SU-DHL-6 (cell line): ENCODE data around the gene SLCO3A1.

Experiments used
- H2AFZ ChIP-seq: fragments of 200-600 bp; sonication (generic); 2 replicates; pipeline ENCODE4 v1.6.1; 2014; ENCODE audit warnings: low read depth, mild to moderate bottlenecking, moderate library complexity, mixed read lengths, antibody characterized with exemption, low read length; ENCODE audit not compliant: severe bottlenecking
- H3F3A ChIP-seq: fragments of 200-600 bp; shearing (Covaris generic); 2 replicates; pipeline ENCODE4 v1.6.0; 2016; ENCODE audit warnings: antibody characterized with exemption, mild to moderate bottlenecking; ENCODE audit not compliant: insufficient read depth
- H3K27ac ChIP-seq: fragments of 200-600 bp; sonication (generic); 2 replicates; pipeline ENCODE4 v1.5.1; 2016; ENCODE audit warnings: low read depth, mild to moderate bottlenecking, low read length, moderate library complexity, mixed read lengths
- H3K27me3 ChIP-seq: fragments of 200-600 bp; sonication (generic), shearing (Covaris generic); 2 replicates; pipeline ENCODE4 v1.6.0; 2014; ENCODE audit warnings: mild to moderate bottlenecking, low read length
- H3K36me3 ChIP-seq: fragments of 200-600 bp; sonication (generic); 2 replicates; pipeline ENCODE4 v1.6.1; 2014; ENCODE audit warnings: mild to moderate bottlenecking, low read length, mixed read lengths
- H3K4me2 ChIP-seq: fragments of 300-600, 200-600 bp; shearing (Covaris generic), sonication (generic); 2 replicates; pipeline ENCODE4 v1.6.0; 2014; ENCODE audit warnings: low read length, low read depth, mild to moderate bottlenecking; ENCODE audit not compliant: poor library complexity, severe bottlenecking
- H3K4me3 ChIP-seq: fragments of 200-600 bp; sonication (generic); 2 replicates; pipeline ENCODE4 v1.5.1; 2014; ENCODE audit warnings: antibody characterized with exemption, low read length, mild to moderate bottlenecking, mixed read lengths; ENCODE audit not compliant: insufficient read depth, poor library complexity, severe bottlenecking
- H3K79me2 ChIP-seq: fragments of 200-600 bp; sonication (generic); 2 replicates; pipeline ENCODE4 v1.6.1; 2014; ENCODE audit warnings: mild to moderate bottlenecking, low read length, moderate library complexity; ENCODE audit not compliant: insufficient read depth
- H3K9ac ChIP-seq: fragments of 200-600 bp; sonication (generic); 2 replicates; pipeline ENCODE4 v1.7.0; 2014; ENCODE audit warnings: mild to moderate bottlenecking, low read length
- H3K9me2 ChIP-seq: fragments of 200-600 bp; sonication (generic); replicated peaks from 2 replicates; pipeline ENCODE4 v1.6.1; 2014; ENCODE audit warnings: low read length; ENCODE audit not compliant: insufficient read depth
- H3K9me3 ChIP-seq: fragments of 200-600 bp; sonication (generic); 2 replicates; pipeline ENCODE4 v1.6.1; 2014; ENCODE audit warnings: low read length, mixed read lengths; ENCODE audit not compliant: insufficient read depth
- H4K20me1 ChIP-seq: fragments of 200-600 bp; sonication (generic); 2 replicates; pipeline ENCODE4 v1.6.1; 2014; ENCODE audit warnings: low read depth, mild to moderate bottlenecking, antibody characterized with exemption, low read length, moderate library complexity, mixed read lengths
- EZH2phosphoT487 ChIP-seq: fragments of 200-600 bp; sonication (generic), shearing (Covaris generic); conservative IDR thresholded peaks from 2 replicates; pipeline ENCODE4 v1.6.1; 2018; ENCODE audit warnings: mild to moderate bottlenecking, antibody characterized with exemption, low read length, moderate library complexity, mixed read lengths
- TF ChIP-seq, protein P1 (sequence below): fragments of 200-600 bp; sonication (generic); IDR thresholded peaks from one replicate; pipeline ENCODE4 v1.5.1; 2017; ENCODE audit warnings: antibody characterized with exemption, mild to moderate bottlenecking, low read length, moderate library complexity; ENCODE audit not compliant: insufficient read depth, poor library complexity, severe bottlenecking

Gene SLCO3A1

DNA sequence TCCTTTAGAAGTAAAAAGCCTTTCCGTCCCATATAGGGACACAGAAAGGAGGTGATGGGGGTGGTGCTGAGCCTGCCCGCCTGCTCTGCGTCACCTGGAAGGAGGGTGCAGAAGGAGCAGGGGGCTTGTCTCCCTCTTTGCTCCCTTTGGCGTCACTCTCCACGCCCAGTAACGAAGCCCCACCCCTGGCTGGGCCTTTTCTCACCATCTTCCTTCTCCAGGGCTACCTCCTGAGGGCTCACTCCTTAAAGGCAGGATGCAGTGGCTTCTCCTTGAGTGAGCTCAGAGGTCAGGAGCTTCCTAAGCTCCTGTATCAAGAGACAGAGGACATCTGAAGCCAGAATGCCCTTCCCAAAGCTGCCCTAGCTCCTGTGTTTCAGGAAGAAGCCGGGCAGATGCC is 31.5 kb downstream of the SLCO3A1 start:
- no peak for TF ChIP-seq EZH2phosphoT487
- TF ChIP-seq, protein P1, sequence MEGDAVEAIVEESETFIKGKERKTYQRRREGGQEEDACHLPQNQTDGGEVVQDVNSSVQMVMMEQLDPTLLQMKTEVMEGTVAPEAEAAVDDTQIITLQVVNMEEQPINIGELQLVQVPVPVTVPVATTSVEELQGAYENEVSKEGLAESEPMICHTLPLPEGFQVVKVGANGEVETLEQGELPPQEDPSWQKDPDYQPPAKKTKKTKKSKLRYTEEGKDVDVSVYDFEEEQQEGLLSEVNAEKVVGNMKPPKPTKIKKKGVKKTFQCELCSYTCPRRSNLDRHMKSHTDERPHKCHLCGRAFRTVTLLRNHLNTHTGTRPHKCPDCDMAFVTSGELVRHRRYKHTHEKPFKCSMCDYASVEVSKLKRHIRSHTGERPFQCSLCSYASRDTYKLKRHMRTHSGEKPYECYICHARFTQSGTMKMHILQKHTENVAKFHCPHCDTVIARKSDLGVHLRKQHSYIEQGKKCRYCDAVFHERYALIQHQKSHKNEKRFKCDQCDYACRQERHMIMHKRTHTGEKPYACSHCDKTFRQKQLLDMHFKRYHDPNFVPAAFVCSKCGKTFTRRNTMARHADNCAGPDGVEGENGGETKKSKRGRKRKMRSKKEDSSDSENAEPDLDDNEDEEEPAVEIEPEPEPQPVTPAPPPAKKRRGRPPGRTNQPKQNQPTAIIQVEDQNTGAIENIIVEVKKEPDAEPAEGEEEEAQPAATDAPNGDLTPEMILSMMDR = no peak
- Histone ChIP-seq H3K9ac (no peak overlapping the region), H3K4me2 (no peak overlapping the region), H3K4me3 (no peak overlapping the region), H3K9me2 (no peaks in the 10 kb centered on the region), H2AFZ (no peak overlapping the region), H3K36me3 (no peaks in the 10 kb centered on the region), H4K20me1 (peaks cover 7% of the 10 kb centered on the region; the same call in 1 of the 2 replicates), H3K9me3 (no peaks in the 10 kb centered on the region), H3K79me2 (no peaks in the 10 kb centered on the region), H3F3A (no peaks in the 10 kb centered on the region), H3K27ac (no peak overlapping the region), H3K27me3 (no peaks in the 10 kb centered on the region)

DNA sequence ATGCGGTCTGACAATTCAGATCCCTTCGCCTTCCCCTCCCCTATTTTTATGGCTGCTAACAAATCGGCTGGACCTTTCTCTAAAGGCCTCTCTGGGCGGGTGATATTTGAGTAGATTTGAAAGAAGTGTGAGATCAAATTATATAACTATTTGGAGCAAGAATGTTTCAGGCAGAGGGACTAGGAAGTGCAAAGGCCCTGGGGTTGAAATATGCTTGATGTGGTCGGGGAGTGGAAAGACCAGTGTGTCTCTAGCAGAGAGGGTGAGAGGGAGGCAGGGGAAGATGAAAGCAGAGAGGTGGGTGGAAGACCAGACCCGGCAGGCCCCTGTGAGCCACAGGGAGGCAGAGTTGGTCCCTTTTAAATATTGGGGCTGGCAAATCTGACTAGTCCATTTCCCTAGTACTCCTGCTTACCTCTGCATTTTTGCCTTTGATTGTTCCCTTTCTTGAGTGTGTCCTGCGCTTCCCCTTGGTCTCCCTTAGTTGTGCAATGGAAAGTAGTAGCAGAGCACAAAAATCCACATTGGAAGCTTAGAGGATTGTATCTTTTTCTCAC is 32.3 kb downstream of the SLCO3A1 start:
- TF ChIP-seq, protein P1 = no peak
- TF ChIP-seq EZH2phosphoT487 = no peak
- H3K9me2 ChIP-seq = no peaks in the 10 kb centered on the region
- H3K4me2 ChIP-seq = no peak overlapping the region
- H2AFZ ChIP-seq = no peak overlapping the region
- no peak overlapping the region for H3K27ac ChIP-seq
- peaks cover 8% of the 10 kb centered on the region; the same call in 1 of the 2 replicates for H4K20me1 ChIP-seq
- no peaks in the 10 kb centered on the region for H3K9me3 ChIP-seq
- H3K4me3 ChIP-seq = no peak overlapping the region
- H3F3A ChIP-seq = no peaks in the 10 kb centered on the region
- no peaks in the 10 kb centered on the region for H3K79me2 ChIP-seq
- no peaks in the 10 kb centered on the region for H3K27me3 ChIP-seq
- H3K9ac ChIP-seq = no peak overlapping the region
- H3K36me3 ChIP-seq = no peaks in the 10 kb centered on the region

DNA sequence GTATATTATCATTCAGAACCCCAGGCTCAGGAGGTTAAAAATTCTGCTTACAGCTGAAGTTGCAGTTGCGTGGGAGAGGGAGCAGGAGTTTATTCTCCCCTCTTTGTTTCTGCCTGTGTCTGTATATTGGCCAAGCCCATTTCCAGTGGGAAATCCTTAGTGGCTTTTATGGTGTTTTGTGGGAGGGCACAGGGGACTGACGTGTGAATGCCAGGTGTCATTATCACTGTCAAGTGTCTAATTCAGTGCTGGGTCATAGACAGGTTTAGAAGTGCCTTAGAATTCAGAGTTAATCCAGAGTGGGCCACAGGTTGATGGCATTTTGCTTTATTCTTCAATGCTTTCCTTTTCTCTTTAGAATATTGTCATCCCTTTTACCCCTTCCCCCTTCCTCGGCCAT is 33.4 kb downstream of the SLCO3A1 start:
- TF ChIP-seq, protein P1 = no peak
- no peak for TF ChIP-seq EZH2phosphoT487
- Histone ChIP-seq H3K9ac (no peak overlapping the region), H3K27ac (no peak overlapping the region), H3K4me2 (no peak overlapping the region), H3K9me3 (no peaks in the 10 kb centered on the region), H3K27me3 (no peaks in the 10 kb centered on the region), H3K36me3 (no peaks in the 10 kb centered on the region), H2AFZ (no peak overlapping the region), H3K4me3 (no peak overlapping the region), H3K79me2 (no peaks in the 10 kb centered on the region), H3F3A (no peaks in the 10 kb centered on the region), H3K9me2 (no peaks in the 10 kb centered on the region), H4K20me1 (peaks cover 8% of the 10 kb centered on the region; the same call in 1 of the 2 replicates)
